Measurements from ENCODE around the gene TTC9C.

Gene TTC9C

GRCh38 chr11:62786318-62787004 is 58.2 kb downstream of the TTC9C start:
- H3K4me3 ChIP-seq (ENCODE audit: low read length) = peak overlapping the region; percentile 97
- DNase-seq (ENCODE audit: low read depth, low spot score) = peak; percentile 63

GRCh38 chr11:62787005-62787759 is 58.9 kb downstream of the TTC9C start, which contains the start of gene TMEM179B:
TSS of gene TMEM179B (plus strand) at chr11:62787402. CDS start at chr11:62787432, 30 bp downstream.
- peak; percentile 97 for DNase-seq (ENCODE audit: low read depth, low spot score)
- peak within 1 kb of the TSS; percentile 97 for H3K4me3 ChIP-seq (ENCODE audit: low read length)
